K562 (cell line): Measurements from ENCODE around the gene GLIS2. TPM values are rescaled to one million over a fixed set of nuclear protein-coding genes. Genes with fewer than 3 reads are reported as not detected.

Source experiments
- PHF8 ChIP-seq: fragments of 200-600 bp; sonication (generic); IDR thresholded peaks from 2 replicates; pipeline ENCODE4 v1.6.1; 2012; ENCODE audit warnings: mixed run types, mild to moderate bottlenecking, inconsistent platforms, low read length, moderate library complexity, borderline replicate concordance
- REST ChIP-seq, 2 experiments: fragments of 450-650 bp; formaldehyde crosslinking in 1 of 2; IDR thresholded peaks; 2 replicates each; pipeline versions ENCODE4 v1.4.0 to v1.6.1; 2014 to 2020; ENCODE audit warnings: mild to moderate bottlenecking in 2 of 2, borderline replicate concordance in 1 of 2, low read depth in 1 of 2
- ZBTB40 ChIP-seq, 2 experiments: fragments of 450-650 bp in 1 of 2; sonication (generic) in 1 of 2; formaldehyde crosslinking in 1 of 2; IDR thresholded peaks; 2 replicates each; pipeline versions ENCODE4 v1.7.1 to v1.9.0; 2016 to 2022; ENCODE audit warnings: inconsistent platforms in 1 of 2, mild to moderate bottlenecking in 1 of 2, missing genetic modification reagents in 1 of 2
- ZBTB8A ChIP-seq: fragments of 450-650 bp; IDR thresholded peaks from 2 replicates; pipeline ENCODE4 v1.6.1; 2018; ENCODE audit warnings: mild to moderate bottlenecking, moderate library complexity; ENCODE audit not compliant: partially characterized antibody
- polyA plus RNA-seq, 8 experiments: library from polyadenylated mRNA; depleted of rRNA in 4 of 8; stranded (reverse) in 5 of 8; unstranded in 3 of 8; fragments of >200 nt; fragmentation: Nextera tagmentation in 2 of 8; fragmentation: Illumina TruSeq in 1 of 8; extraction: Ambion mirVana in 2 of 8; extraction: Trizol in 1 of 8; gene quantifications; 2 replicates each; pipeline versions ENCODE4 v1.2.1 to v1.2.3, GENCODE V29; 2011 to 2014; ENCODE audit warnings: inconsistent platforms in 1 of 8, missing spikeins in 1 of 8
- total RNA-seq, 7 experiments: library from RNA; depleted of rRNA in 6 of 7; stranded (reverse); fragments of >200 nt in 6 of 7; fragmentation: Illumina TruSeq in 2 of 7; extraction: Trizol in 2 of 7; gene quantifications; 2 replicates each; pipeline versions ENCODE4 v1.2.1 to v1.2.3, GENCODE V29; 2011 to 2021; ENCODE audit warnings: low replicate concordance in 1 of 7

Gene GLIS2
- total and polyA plus RNA-seq, 9 of the 15 experiments (the other 6 are each of a cell fraction or from before 2014, with no cell fraction given), result 0.10 to 9.0 (median 0.57) TPM

- TF ChIP-seq REST (IDR thresholded peaks at IDR 0.05; ENCODE audit: borderline replicate concordance), result peak; percentile 43
- TF ChIP-seq REST (CRISPR knock-in tag; IDR thresholded peaks at IDR 0.05; ENCODE audit: low read depth), result no peak
- TF ChIP-seq ZBTB8A, result no peak
- TF ChIP-seq PHF8, result no peak
- no peak for TF ChIP-seq ZBTB40 (IDR thresholded peaks at IDR 0.05)
- no peak for TF ChIP-seq ZBTB40 (CRISPR knock-in tag; IDR thresholded peaks at IDR 0.05)
Measured at GRCh38 chr16:4293822-4294457, 21.9 kb upstream of the GLIS2 start (continued).
